A549 treated with DMSO at 1 μM for 4 hours (cell line): ENCODE data around the gene PSMB5. TPM values are rescaled to one million over a fixed set of nuclear protein-coding genes. Genes with fewer than 3 reads are reported as not detected.

Source experiments
- total RNA-seq: library from RNA; stranded (reverse); fragments of 200-300 nt; extraction: Qiagen RNA extraction; gene quantifications from 5 replicates; pipeline ENCODE4 v1.2.3, GENCODE V29; 2022; ENCODE audit warnings: low read depth

PSMB5 gene
- 296 to 345 TPM (median 321 TPM) in 5 replicates for total RNA-seq

DNA sequence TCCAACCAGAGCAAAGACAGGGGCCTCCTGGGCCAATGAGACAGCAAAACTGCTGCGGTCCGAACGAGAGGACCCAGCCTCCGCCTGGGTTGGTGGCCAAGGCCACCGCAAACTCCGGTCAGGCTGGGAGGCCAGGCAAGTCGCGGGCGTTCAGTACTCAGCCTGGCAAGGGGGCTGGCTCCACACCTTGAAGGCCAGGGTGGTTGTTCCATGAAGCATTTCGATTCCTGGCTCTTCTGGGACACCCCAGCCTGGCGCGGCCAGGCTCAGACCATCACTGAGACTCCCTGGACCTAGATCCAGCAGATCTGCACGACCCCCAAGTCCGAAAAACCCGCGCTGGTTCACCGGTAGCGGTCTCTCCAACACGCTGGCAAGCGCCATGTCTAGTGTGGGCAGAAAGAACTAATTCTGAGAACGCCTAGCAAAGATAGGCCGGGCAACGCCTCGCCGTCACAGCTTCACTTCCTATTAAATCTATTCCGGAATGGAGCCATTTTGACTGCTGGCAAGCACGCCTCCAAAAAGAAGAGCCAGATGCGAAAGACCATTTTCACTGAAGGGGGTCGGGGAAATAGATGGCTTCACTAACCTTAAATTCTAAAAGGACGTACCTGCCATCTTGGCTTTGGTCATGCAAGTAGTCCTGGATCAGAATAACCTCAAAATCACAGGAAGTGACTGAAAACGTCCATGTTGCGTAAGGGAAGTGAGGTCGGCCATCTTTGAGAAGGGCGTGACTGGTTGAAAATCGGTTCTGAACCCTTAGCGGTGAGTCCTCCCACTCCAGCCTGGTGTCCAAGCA, at the start of gene PSMB5:
TSS of gene PSMB5 (minus strand) at position 403 of the 805 bp plus-strand sequence. CDS start at position 384, 19 bp downstream.

DNA sequence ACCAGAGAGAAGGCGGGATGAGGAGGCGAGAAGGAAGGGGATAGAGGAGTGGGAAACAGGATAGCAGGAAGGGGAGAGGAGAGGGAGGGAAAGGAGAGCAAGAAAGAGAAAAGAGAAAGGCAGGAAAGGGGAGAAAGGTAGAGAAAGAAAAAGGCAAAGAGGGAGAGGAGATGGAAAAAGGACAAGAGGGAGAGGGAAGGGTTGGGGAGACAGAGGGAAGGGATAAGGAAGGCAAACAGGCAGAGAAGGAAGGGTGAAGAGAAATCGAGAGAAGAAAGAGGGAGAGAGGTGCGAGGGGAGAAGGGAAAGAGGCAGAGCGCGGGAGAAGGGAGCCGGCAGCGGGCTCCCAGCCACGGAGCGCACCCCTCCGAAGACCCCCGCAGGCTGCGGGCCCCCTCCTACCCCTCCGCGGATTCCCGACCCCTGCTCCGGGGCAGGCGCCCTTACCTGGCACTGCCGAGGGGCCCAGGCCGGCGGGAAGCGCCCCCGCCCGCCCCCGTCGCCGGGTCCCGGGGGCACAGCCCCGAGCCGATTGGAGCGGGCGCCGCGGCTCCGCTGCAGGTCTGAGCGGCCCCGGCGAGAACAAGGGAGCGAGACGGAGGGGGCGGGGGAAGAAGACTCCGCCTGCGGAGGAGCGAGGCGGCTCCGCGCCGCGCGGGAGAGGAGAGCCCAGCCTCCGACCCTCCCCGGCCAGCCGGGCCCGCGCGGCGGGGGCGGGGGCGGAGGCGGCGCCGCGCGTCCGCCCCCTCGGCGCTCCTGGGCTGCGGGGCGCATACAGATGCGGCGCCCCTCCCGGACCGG, 22.5 kb upstream of the PSMB5 start, which contains the start of gene CDH24:
TSS of gene CDH24 (minus strand) at position 565 of the 801 bp plus-strand sequence. CDS start 1,787 bp downstream, outside the sequence.

DNA sequence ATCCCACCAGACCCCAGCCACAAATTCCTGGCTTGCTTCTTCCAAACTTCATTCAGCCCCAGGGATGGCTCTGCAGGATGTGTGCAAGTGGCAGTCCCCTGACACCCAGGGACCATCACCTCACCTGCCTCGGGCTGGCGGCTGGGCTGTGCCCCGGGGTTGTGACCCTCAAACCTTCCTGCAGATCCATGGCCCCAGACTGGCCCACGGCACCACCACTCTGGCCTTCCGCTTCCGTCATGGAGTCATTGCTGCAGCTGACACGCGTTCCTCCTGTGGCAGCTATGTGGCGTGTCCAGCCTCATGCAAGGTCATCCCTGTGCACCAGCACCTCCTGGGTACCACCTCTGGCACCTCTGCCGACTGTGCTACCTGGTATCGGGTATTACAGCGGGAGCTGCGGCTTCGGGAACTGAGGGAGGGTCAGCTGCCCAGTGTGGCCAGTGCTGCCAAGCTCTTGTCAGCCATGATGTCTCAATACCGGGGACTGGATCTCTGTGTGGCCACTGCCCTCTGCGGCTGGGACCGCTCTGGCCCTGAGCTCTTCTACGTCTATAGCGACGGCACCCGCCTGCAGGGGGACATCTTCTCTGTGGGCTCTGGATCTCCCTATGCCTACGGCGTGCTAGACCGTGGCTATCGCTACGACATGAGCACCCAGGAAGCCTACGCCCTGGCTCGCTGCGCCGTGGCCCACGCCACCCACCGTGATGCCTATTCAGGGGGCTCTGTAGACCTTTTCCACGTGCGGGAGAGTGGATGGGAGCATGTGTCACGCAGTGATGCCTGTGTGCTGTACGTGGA, 7.7 kb upstream of the PSMB5 start, which contains the start of gene PSMB11:
TSS of gene PSMB11 (plus strand) at position 51 of the 804 bp plus-strand sequence. CDS start at position 65, 14 bp downstream.

DNA sequence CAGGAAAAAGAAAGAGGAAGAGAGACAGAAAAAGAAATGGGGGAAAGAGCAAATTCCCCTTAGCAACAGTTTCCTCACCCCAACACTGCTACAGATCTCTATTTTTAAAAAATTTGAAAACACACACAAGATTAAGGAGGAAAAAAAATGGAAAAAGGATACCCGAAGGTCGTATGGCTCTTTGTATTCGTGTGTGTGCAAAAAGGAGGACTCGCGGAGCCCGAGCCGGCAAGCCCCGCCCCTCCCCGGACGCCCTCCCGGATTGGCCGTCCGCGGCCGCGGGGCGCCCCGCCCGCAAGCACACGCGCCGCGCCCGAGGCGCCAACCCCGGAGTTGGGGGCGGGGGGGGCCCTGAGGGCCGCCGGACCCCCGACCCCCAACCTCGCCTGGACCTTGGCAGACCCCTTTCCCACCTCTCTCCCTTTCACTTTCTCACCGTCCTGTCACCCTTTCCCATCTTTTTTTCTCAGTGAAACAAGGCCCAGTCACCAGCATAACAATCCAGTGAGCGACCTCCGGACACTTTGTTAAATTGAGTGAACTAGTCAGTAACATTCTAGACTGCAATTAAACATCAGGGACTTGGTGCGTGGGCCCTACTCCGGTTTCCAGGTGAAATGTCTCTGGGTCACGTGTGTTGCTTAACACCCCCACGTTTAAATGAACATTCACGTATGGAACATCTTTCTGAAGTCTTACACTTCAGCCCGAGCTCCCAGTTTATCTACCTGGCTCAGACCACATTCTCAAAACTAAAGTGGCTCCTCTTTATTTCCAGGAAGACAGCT, 24.6 kb downstream of the PSMB5 start, which contains the start of gene C14orf93:
TSS of gene C14orf93 (minus strand) at position 205 of the 788 bp plus-strand sequence. CDS start 11,120 bp downstream, outside the sequence.

DNA sequence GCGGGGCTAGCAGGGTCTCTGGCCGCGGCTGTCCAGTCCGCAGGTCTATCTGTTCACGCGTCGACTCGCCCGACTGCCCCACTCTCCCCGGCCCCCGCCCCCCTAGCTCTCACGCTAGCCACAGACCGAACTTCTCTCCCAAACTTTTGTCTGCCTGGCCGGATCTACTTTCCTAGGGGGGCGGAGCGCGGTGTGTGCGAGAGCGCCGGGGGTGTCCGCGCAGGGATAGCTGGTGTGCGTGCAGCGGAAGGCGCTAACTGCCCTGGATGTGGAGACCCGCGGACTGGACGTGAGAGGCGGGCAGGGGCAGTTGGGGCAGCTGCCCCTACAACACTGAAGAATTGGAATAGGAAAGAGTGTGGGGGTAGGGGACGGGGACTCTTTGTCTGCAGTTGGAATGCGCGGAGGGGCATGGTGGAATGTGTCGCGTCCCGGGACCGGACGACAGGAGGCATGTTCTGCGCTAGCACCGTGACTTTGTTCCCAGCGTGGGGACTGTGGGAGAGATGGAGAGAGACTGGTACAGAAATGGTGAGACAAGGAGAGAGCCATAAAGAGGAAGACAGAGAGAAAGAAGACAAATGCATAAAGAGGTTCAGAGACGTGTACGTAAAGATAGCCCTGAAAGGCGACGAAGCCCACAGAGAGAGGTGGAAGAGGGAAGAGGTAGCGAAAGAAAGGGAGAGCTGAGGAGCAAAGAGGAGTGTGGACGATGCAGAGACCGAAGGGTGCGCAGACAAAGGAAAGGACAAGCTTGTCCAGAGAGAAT, 52.0 kb downstream of the PSMB5 start, which contains the start of gene AJUBA:
TSS of gene AJUBA (minus strand) at position 75 of the 769 bp plus-strand sequence. CDS start 285 bp downstream, outside the sequence.

Other genes starting within 250 kb of the PSMB5 start
- 9.8 to 19.1 TPM (median 12.0 TPM) in 5 replicates for gene SLC7A7, start 219.5 kb downstream of the PSMB5 start, total RNA-seq
- 135 to 197 TPM (median 194 TPM) in 5 replicates for gene MRPL52, start 205.0 kb downstream of the PSMB5 start, total RNA-seq
- gene MMP14, start 198.3 kb downstream of the PSMB5 start, total RNA-seq: 0.52 to 1.3 TPM (median 0.75 TPM) in 5 replicates
- 74.7 to 82.6 TPM (median 81.9 TPM) in 5 replicates for gene LRP10, start 163.2 kb downstream of the PSMB5 start, total RNA-seq
- gene REM2, start 151.7 kb downstream of the PSMB5 start, total RNA-seq: 0.29 to 0.46 TPM (median 0.39 TPM) in 5 replicates
- gene RBM23, start 115.8 kb downstream of the PSMB5 start, total RNA-seq: 63.1 to 66.7 TPM (median 65.4 TPM) in 5 replicates
- gene PRMT5, start 105.5 kb downstream of the PSMB5 start, total RNA-seq: 109 to 127 TPM (median 119 TPM) in 5 replicates
- gene HAUS4, start 77.8 kb downstream of the PSMB5 start, total RNA-seq: 34.8 to 39.4 TPM (median 36.3 TPM) in 5 replicates
- gene AJUBA, start 52.3 kb downstream of the PSMB5 start, total RNA-seq: 36.4 to 45.2 TPM (median 40.3 TPM) in 5 replicates
- gene C14orf93, start 24.8 kb downstream of the PSMB5 start, total RNA-seq: 3.0 to 4.1 TPM (median 3.3 TPM) in 5 replicates
- gene PSMB11, start 7.3 kb upstream of the PSMB5 start, total RNA-seq: not detected in 5 replicates
- gene CDH24, start 22.6 kb upstream of the PSMB5 start, total RNA-seq: 3.4 to 6.1 TPM (median 4.9 TPM) in 5 replicates
- gene ACIN1, start 60.2 kb upstream of the PSMB5 start, total RNA-seq: 109 to 121 TPM (median 111 TPM) in 5 replicates
- gene C14orf119, start 60.6 kb upstream of the PSMB5 start, total RNA-seq: 77.8 to 107 TPM (median 105 TPM) in 5 replicates
- not detected in 5 replicates for gene CIROP, start 70.1 kb upstream of the PSMB5 start, total RNA-seq
- gene CEBPE, start 84.4 kb upstream of the PSMB5 start, total RNA-seq: 0.05 to 0.06 TPM in 2 of 5 replicates, not detected in the others
- gene SLC7A8, start 148.8 kb upstream of the PSMB5 start, total RNA-seq: 0.25 to 0.69 TPM (median 0.34 TPM) in 5 replicates
- not detected in 5 replicates for gene RNF212B, start 203.0 kb upstream of the PSMB5 start, total RNA-seq